Stomach (tissue), 4 donors: Measurements from ENCODE around the gene SLC25A46.

Source experiments
- CTCF ChIP-seq, 7 experiments: fragments of 450-650 bp in 4 of 7; fragments of 200-600 bp in 3 of 7; sonication (generic) in 3 of 7; IDR thresholded peaks; one replicate each; pipeline ENCODE4 v1.5.1; 2016 to 2019; ENCODE audit warnings: antibody characterized with exemption in 7 of 7, control low read depth in 2 of 7, mild to moderate bottlenecking in 1 of 7
- EP300 ChIP-seq: sonication (generic); formaldehyde crosslinking; IDR thresholded peaks from one replicate; pipeline ENCODE4 v1.6.1; 2017; ENCODE audit warnings: antibody characterized with exemption
- POLR2A ChIP-seq, 4 donors: fragments of 450-650 bp; IDR thresholded peaks; one replicate each; pipeline ENCODE4 v1.6.1; 2016; ENCODE audit warnings: antibody characterized with exemption in 4 of 4, control low read depth in 2 of 4, mild to moderate bottlenecking in 1 of 4, moderate library complexity in 1 of 4
- POLR2AphosphoS5 ChIP-seq, 3 donors: sonication (generic); formaldehyde crosslinking; IDR thresholded peaks; one replicate each; pipeline ENCODE4 v1.6.1; 2016; ENCODE audit warnings: antibody characterized with exemption in 3 of 3

- TF ChIP-seq CTCF (IDR thresholded peaks at IDR 0.05) (no peak), POLR2AphosphoS5 (IDR thresholded peaks at IDR 0.05) (no peak), POLR2A (IDR thresholded peaks at IDR 0.05) (no peak), EP300 (no peak)
Observed at GRCh38 chr5:110734101-110734500, 4.7 kb upstream of the SLC25A46 start.
